GM13977 (cell line): ENCODE measurements around the gene SRRM2.

ENCODE experiments used
- DNase-seq: peaks from one replicate; pipeline ENCODE4 v3.0.0; 2012; ENCODE audit warnings: low spot score
- CTCF ChIP-seq: IDR thresholded peaks from 2 replicates; pipeline ENCODE4 v1.5.1; 2012; ENCODE audit warnings: mild to moderate bottlenecking, control low read depth; ENCODE audit not compliant: insufficient read depth; ENCODE audit errors: extremely low read depth, missing control alignments
- in situ Hi-C: fragments of 300-500 bp; cut with MboI; formaldehyde crosslinking; loops from one replicate; pipeline ENCODE4 v1.12.0; 2022; ENCODE audit warnings: low sequenced_read_pairs, low pct_unique_long_range_greater_than_20kb, mixed read lengths, inconsistent platforms; ENCODE audit not compliant: unreplicated experiment

SRRM2 gene

GRCh38 chr16:2752035-2752849 is at the start of gene SRRM2:
Gene SRRM2 (plus strand): TSS chr16:2752638. CDS start chr16:2756365, 3,727 bp downstream.
- DNase-seq = peak; percentile 97
- no peak for TF ChIP-seq CTCF
- in situ Hi-C loops = no loop called here

- no peak for DNase-seq
Measured at GRCh38 chr16:2702871-2703745, 49.3 kb upstream of the SRRM2 start.

GRCh38 chr16:2704166-2704982 is 48.1 kb upstream of the SRRM2 start:
- TF ChIP-seq CTCF = no peak
- DNase-seq = no peak
- in situ Hi-C loops = no loop called here

More at GRCh38 chr16:2702871-2703745, 49.3 kb upstream of the SRRM2 start:
- no peak for TF ChIP-seq CTCF
- in situ Hi-C loops = no loop called here

GRCh38 chr16:2704983-2705275 is 47.5 kb upstream of the SRRM2 start:
- in situ Hi-C loops = no loop called here
- DNase-seq = no peak
- no peak for TF ChIP-seq CTCF

- no peak for DNase-seq
- no peak for TF ChIP-seq CTCF
- in situ Hi-C loops = no loop called here
Measured at GRCh38 chr16:2705351-2705750, 47.1 kb upstream of the SRRM2 start.

- TF ChIP-seq CTCF = no peak
- no peak for DNase-seq
- in situ Hi-C loops = no loop called here
Measured at GRCh38 chr16:2706085-2706484, 46.4 kb upstream of the SRRM2 start.
